ENCODE results near the gene CEP152.
"Not testable (repeated sequence)": the region's sequence is repeated elsewhere in the genome, so short reads cannot be mapped to it uniquely, and the experiment has no call there.

Gene CEP152

DNA sequence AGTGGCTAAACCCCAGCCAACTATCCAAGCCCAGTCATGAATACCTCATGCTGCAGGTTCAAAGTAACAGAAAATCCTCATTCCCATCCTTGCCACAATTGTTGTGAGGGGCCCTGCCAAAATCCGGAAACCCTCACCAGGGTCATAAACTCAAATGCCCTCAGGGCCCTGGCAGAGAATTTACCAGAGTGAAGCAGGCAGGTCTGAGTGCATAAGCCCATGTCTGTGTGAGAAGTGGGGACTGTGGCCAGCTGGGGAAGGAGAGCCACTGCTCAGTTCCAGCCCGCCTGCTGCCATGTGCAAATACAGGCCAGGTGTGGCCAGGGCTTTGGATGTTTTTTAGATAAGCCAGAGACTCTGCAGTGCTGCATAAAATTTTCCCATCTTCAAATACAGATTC is 7.0 kb downstream of the CEP152 start:
- DNase-seq, result peak; percentile 64

DNA sequence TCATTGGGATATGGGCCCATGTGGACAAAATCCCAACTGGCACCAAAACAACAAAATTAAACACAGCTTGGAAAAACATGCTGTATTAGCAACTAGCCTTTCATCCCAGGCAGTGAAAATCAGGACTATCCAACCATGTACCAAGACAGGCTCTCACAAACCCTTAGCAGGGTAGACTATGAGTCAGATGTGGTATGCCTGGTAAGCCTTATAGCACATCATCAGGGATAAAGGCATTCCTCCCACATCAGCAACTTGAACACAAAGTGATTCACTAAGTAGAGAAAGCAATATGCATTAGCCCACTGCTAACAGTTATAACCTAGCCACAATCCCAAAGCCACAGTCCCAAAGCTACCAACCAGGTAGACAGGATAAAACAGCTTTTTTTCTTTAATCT is 8.0 kb downstream of the CEP152 start:
- peak; percentile 78 for DNase-seq

DNA sequence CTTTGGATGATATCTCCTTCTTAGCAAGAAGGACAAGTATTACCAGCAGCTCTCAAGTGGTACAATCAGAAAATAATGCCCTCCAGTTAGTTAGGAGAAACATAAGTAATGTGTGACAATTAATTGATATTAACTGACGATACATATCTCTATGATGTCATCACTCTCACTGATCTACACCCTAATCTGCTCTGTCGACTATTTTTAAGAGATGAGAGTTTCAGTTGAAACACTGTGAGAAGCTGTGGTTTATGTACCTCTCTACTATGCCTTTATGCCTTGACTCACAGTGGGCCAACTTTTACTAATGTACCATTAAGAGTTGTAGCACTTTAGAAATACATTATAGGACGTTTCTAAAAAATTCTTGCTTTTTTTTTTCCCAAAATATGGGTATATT is 8.6 kb downstream of the CEP152 start:
- DNase-seq, result no peak

DNA sequence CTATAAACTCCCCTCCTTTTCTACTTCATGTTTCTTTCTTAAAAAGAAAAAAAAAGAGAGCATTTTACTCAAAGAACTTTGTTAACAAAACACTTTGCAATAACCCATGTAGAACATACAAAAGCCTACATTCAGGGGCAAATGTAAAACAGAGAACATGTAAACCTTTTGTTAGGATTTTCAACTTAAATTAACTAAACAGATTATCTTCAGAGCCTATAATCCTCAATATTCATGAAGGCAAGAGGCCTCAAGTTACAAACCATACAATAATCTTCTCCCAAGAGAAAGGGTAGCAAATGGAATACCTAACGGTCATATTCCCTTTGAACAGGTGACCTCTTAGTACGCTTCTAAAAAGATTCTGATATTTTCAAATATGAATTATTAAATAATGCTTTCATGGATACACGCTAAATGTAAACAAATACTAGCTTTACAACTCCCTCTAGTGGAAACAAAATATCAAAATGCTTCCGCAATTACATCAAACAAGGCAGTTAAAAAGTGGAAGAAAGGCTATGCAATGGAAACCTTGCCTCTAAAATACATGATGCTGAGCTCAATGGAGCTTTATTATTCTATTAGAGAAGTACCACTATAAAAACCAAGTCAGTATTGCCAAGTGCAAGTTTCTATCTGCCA is 9.9 kb downstream of the CEP152 start:
- DNase-seq, result no peak

DNA sequence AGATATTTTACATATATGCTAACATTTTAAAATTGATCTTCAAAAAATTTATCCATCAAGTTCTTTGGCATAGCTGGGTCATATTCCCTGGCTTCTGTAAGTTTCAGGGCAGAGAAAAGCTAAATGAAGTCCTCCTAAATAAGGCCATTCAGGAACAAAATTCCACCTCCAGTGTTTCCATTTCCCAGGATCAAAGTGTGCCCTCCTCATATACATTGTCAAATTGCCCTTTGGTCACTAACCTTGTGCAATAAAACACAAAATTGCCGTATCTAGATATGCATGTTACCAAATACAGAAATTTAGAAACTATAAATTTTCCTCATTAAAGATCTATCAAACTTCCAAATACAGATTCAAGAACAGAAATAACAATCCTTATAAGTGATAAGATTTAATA is 10.6 kb downstream of the CEP152 start:
- no peak for DNase-seq

DNA sequence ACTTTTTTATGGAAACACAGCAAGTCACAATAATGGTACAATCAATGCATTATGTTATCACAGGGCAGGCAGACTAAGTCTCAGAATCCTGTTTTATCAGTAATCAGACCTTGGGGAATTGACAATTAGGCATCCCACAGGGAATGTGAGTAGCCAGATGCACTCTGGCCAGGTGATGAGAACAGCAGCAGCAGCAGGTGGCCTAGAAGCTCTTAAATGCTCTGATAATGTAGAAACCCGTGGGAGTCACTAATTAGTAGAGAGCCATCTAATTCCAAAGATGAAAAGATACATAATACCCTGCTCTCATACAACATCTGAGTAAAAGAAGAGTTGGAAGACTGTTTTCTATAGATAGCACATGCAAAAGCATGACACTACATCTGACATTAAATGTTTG is 12.6 kb downstream of the CEP152 start:
- DNase-seq, result no peak

DNA sequence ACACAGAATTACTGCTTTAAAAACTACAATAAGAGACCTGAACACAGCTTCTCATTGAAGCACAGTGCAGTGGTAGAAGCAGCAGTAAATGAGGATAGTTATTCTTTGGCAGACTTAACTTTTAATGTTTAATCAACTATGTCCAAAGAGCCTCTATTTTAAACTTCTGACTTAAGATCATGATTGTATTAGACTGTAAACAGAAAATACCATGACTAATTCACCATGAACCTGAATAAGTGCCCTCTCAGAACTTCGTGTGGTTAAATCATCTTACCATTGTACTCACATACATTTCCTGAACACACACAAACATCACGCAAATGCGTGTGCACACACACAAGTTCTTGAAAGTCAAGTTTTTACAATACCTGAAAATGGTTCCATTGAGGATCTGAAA is 13.9 kb downstream of the CEP152 start:
- no peak for DNase-seq

DNA sequence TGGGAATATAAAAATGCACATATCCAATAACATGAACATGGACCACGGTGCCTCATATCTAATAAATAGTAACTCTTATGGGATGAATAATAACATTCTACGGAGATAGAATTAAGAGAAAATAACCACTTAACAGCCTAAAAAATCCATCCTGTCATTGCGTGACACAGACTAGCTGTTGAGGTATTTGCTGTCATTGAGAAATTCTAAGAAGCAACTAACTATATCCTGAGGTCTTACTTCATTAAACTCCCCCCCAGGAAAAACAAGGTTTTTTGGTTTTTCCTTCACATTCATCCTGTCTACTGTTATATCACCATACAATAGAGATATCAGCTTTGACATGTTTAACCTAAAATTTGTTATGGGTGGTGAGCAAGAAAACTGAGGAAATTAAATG is 14.3 kb downstream of the CEP152 start:
- no peak for DNase-seq

DNA sequence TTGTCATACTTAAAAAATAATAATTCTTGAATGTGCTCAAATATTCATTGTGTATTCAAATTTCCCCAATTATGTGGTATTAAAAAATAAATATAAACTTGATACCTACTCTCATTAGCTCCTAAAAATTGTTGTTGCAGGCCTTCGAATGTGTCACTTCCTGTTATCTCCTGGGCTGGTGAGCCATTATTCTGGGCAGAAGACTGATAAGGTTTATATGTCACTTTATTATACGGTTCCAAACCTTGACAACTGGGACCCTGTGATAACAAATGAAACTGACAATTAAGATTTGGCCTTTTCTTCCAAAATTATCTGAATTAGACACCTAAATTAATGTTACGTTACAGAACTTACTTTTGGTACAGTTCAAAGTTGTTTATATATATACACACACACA is 15.0 kb downstream of the CEP152 start:
- DNase-seq, result no peak

DNA sequence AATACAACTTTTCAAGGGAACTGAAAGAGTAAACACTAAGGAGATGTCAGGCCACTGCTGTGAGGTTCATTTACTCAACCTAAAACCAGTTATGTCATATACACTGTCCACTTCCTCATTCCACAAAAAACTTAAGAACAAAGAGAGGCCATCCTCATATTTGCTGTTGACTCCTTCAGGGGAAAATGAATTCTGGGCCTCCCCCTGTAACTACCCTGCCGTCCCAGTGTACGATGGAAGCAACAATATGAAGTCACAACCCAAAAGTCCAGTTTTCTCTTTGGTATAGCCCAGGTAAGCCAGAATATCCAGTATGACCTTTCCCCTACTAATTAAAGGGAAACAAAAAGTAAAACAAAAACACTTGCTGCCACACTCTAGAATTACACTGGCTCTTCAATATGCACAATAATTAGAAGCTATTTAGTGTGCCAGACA is 16.2 kb downstream of the CEP152 start:
- DNase-seq, result no peak

DNA sequence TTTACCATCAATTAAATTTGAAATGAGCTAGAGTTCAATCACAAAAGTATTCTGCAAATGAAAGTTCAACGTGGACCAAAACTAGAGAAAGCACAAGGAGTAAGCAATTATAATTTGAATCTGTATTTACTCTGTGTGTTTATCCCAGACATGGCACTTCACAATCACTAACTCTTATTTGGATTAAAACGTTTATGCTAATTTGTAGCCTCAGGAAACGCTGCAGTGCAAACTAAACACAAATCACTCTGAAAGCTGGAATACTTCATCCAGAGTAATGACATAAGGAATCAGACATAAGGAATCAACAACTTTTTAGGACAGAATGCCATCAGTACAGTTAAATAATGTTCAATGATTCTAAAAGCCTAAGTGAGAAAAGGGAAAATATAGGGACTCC is 18.5 kb downstream of the CEP152 start:
- no peak for DNase-seq

DNA sequence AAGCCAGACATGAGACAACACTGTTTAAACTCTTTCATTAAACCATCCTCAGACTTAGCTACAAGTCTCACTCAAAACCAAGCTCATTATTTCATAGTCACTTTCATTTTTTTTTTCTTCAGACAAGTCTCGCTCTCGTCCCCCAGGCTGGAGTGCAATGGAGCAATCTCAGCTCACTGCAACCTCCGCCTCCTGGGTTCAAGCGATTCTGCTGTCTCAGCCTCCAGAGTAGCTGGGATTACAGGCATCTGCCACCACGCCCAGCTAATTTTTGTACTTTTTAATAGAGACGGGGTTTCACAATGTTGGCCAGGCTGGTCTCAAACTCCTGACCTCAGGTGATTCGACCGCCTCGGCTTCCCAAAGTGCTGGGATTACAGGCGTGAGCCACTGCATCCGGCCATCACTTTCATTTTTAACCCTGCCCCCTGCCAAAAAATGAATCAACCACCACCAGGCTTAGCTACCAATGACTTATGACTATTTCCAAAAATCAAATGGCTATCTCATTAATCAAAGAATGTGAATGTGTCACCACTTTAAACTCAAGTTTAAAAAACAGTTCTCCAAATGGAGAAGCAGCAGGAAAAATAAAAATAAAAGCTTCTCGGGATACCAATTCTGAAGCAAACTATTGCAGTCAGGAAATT is 20.3 kb downstream of the CEP152 start:
- not testable (repeated sequence) for DNase-seq

DNA sequence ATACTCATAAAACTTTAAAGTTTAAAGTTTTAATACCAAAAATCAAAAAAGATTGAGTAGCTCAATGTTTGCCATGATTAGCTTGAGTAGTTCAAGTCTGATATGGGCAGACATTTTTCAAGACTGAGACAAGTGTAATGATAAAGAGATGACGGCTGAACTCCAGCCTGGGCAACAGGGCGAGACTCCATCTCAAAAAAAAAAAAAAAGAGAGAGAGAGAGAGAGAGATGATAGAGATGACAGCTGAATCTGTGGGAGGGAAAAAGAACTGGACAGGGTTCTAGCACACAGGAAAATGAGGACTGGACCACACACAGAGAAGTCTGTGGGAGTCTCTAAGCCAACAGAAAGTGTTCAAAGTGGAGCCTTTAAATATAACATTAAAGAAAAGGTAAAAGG is 25.2 kb downstream of the CEP152 start:
- DNase-seq, result no peak

DNA sequence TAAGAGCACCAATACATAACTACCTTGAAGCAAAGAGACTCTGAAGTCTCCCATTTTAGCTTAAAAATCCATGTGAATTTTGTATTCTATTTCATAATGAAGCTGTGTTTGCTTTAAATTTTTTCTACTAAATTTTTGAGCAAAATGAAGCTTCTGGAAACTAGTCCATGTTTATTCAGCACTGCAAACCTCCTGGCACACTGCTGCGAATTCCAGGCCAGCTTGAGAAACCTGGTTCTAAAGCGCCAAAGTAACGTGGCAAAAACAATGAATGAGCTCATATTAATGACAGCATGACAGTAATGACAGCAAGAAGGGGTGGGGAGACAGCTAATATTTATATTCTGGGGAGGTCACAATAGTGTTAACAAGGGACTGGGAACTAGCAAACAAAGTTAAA is 25.7 kb downstream of the CEP152 start:
- DNase-seq, result no peak

DNA sequence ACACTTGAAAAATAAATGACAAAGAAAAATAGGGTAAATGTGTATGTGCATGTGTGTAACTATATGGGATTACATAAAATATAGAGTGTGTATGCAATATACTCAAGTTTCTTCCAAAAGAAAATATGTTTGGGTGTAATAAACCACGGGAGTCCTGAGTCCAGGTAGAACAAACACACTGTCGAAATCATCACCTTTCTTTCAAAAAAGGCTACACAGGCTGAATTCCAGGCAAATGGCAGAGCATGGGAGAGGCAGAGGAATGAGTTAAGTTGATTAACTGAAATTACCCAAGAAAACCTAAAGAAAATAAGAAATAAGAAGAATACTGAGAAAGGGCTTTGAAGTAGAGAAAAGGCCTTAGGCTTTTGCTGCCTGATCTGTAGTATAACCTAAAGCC is 26.1 kb downstream of the CEP152 start:
- DNase-seq, result no peak

DNA sequence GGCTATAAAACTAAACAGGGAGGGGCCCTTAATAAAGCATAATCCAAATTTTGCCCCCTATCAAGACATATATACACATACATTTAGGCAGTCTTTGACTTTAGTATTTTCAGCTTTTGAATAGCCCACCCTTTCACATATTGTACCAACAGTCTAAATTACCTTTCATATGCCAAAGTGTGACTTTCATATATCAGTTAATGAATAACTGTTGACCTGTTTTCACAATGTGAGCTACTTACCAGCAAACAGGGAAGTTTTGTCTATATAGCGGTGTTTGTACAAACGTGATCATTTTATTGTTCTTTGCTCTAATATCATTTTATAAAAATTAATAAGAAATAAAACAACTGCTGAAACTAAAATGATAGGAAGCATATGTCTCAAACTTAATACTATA is 28.0 kb downstream of the CEP152 start:
- DNase-seq, result no peak

DNA sequence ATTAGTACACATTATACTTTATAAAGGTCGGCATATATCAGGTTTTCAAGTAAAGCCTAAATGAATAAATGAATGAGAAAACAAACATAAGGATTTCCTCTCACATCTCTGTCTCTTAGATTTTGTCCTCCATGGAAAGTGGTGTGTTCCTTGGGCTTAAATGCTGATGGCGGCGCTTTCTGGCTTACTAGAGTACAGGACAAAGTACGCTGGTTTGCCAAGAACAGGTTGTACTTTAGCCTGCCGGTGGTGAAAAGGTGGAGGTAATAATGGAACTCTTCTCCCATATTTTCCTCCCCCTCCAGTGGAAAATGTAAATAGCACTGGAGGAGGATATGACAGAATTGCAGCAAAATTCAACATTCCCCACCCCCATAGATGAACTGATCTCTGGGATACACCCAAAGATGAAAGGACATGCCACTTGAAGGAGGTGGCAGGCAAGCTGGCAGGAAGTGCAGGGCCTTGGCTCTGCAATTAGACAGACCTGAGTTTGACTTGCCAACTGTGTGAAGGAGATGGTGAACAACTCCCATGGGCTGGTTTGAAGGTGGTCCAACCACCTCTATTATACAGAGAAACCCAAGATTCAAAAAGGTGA is 29.3 kb downstream of the CEP152 start:
- no peak for DNase-seq

DNA sequence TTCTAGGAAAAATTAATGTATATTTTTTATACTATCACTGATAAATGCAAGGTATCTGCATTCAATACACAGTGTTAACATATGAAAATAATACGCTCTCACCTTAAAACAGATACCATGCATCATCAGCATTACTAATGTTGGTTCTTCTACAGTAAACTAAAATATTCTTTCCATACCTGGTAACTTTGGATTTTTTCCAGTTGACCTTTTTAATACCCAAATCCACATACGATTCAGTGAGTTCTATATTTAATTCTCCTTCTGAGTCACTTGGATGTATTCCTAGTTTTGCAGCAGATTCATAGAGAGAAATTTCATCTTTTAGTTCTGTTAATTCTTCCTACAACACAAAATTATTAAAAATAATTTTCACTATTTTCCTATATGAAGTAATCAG is 29.9 kb downstream of the CEP152 start:
- no peak for DNase-seq

DNA sequence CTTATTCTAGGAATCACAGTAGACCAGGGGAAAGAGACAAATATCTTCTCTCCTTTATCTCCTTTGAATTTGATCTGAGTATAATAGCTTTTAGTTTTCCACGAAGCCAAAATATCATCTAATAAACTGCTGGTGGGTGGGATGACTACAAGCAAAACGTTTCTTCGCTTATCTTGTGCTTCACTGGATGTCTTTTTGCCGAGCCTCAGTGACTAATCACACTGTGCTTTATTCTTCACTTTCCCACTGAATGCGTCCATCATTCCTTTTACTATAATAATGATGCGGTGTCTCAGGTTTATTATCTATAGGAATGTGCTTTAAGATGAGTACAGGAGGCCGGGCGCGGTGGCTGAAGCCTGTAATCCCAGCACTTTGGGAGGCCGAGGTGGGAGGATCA is 32.5 kb downstream of the CEP152 start:
- no peak for DNase-seq

DNA sequence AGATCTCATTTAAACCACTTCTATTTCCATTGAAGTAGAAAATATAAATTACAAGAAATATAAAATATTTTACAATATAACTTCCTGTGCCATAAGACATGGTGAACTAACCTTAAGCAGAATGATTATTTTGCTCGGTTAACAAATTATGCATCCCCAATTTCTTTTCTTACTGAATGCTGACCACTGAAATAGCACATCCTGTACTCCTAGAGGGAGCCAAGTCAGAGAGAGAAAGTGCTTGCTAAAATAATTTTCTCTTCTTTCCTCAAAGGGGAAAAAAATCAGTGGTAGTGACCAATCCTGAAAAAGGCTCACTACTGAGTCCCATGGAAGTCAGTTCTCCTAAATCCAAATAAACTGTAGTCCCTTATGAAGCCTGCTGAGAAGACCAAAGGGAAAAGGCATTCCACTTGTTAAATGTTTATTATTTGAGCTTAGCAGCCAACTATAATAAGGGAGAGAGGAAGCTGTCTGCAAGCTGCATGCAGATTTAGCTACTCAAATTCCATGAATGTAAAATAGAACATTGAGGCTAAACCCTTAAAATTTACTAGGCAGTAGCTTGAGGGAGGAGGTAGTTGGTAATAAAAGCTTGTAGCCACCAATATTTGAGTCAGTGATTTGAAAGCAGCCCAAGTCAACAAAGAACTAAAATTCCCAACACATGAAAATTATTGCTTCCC is 33.1 kb downstream of the CEP152 start:
- no peak for DNase-seq

DNA sequence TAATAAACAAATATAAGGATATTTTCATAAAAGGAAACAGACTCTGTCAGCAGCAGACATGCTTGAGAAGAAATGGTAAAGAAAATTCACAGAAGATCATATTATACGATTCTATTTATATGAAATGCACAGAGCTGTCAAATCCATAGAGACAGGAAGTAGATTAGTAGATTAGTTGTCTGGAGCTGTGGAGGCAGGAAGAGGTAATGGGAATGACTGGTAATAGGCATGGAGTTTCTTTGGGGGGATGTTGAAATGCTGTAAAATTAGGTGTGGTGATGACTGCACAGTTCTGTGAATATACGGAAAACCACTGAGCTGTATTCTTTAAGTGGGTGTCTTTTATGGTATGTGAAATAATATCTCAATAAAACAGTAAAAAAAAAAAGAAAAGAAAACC is 35.3 kb downstream of the CEP152 start:
- no peak for DNase-seq

DNA sequence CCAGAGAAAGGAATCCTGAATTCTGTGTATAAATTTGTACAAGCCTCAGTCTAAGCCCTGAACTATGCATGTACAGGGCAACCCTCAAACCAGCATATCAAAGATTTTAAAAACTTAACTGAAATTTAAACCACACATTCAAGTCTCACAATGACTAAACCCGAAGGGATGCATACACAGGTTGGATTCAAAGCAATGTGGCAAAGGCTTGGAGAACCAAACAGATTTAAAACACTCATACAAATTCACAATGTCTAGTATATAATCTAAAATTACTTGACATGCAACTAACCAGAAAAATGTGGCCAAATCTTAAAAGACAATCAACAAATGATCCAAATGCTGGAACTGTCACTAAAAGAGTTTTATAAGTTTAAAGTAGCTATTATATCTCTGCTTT is 36.4 kb downstream of the CEP152 start:
- no peak for DNase-seq

DNA sequence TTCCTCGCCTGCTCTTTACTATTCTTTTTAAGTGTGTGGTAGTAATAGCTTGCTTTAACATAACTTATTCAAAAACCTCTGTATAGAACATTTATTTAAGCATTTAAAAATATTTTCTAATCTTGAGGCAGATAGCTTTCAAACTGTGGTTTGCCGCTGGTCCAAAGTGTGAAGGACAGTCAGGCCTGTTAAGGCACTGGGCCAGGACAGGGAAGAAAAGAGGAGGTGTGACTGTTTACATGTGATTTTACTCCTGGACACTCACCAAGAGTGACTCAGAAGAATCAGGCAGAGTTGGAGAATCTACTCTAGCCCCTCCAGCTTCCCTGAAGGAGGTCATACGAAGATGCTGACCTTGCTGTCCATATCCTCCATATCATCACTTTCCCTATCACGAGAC is 44.7 kb downstream of the CEP152 start:
- no peak for DNase-seq

DNA sequence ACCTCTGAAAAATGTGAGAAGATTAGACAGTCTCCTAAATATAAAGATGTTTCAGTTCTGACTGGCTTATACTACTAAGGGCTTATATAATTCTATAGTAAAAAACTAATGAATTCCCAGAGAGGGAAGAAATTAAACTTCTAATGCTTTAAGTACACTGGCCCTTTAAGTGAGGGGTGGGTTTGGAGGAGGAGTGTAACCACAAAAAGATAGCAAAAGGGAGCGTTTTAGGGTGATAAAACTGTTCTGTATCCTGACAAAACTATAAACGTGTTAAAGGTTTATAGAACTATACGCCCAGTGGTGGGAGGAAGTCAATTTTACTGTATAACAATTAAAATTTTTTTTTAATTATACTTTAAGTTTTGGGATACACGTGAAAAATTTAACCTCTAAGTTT is 45.8 kb downstream of the CEP152 start:
- no peak for DNase-seq
